Measurements from ENCODE around the gene CHST12. TPM values are rescaled to one million over a fixed set of nuclear protein-coding genes. Genes with fewer than 3 reads are reported as not detected.

The CHST12 gene
- total RNA-seq (1 to 10 TPM; 7.7 to 8.3 TPM), polyA plus RNA-seq (63.0 TPM)

- Mint-ChIP-seq H3K4me1 (peaks cover 50 to 58% (median 57%) of the 10 kb centered on the region in 3 donors), H3K36me3 (peaks cover 0 to 14% (median 0%) of the 10 kb centered on the region in 3 donors), H3K27me3 (no peaks in the 10 kb centered on the region), H3K9me3 (peaks cover 0 to 3% (median 0%) of the 10 kb centered on the region in 5 donors), H3K4me3 (peak within 1 kb of the TSS; percentile 88 to 98 (median 90)), H3K27ac (peak within 1 kb of the TSS; percentile 87 to 99 (median 94))
- peak; percentile 94 to 96 (median 94) for DNase-seq
- POLR2A ChIA-PET, result interaction anchor here (0.7 to 1.2 kb wide), 4 partner anchors 9 to 49 kb away, joined by 3 to 6 read pairs (median 4); partner anchors contain the start of gene EIF3B
- H3K4me1 ChIP-seq (ENCODE audit: insufficient read depth, low read length), result peaks cover 31% of the 10 kb centered on the region
- CTCF ChIA-PET, result interaction anchor here (0.6 to 0.7 kb wide), 2 partner anchors 14 to 156 kb away, joined by 3 read pairs; no protein-coding TSS in a partner anchor
- no peaks in the 10 kb centered on the region for H3K27me3 ChIP-seq (ENCODE audit: insufficient read depth, low read length, poor library complexity, severe bottlenecking)
- H3K4me3 ChIP-seq (ENCODE audit: low read length), result peak within 1 kb of the TSS; percentile 93
- no peaks in the 10 kb centered on the region for H3K9me3 ChIP-seq (ENCODE audit: low read length)
- no peaks in the 10 kb centered on the region for H3K36me3 ChIP-seq (ENCODE audit: insufficient read depth, low read length)
- H3K27ac ChIP-seq (ENCODE audit: low read depth, low read length), result peak within 1 kb of the TSS; percentile 70
Measured at GRCh38 chr7:2403014-2403717, at the start of gene CHST12. Gene CHST12, plus strand, starts transcription at chr7:2403611. Its CDS starts 29,029 bp downstream, at chr7:2432640.

GRCh38 chr7:2353936-2354185 is 49.5 kb upstream of the CHST12 start:
- H3K27ac ChIP-seq (ENCODE audit: low read depth, low read length), result peak overlapping the region; percentile 100
- H3K4me3 ChIP-seq (ENCODE audit: low read length), result peak overlapping the region; percentile 84
- no peaks in the 10 kb centered on the region for H3K9me3 ChIP-seq (ENCODE audit: low read length)
- POLR2A ChIA-PET, result interaction anchor here (0.6 to 1.5 kb wide), 9 partner anchors 40 to 835 kb away, joined by 3 to 9 read pairs (median 4); partner anchors contain the start of genes MAD1L1, MRM2, NUDT1 and PSMG3
- peak in 3 of 5 donors; percentile 84 to 92 (median 88) for DNase-seq
- CTCF ChIA-PET, result interaction anchor here (0.9 to 1.6 kb wide), 4 partner anchors 51 to 356 kb away, joined by 3 to 5 read pairs (median 4); no protein-coding TSS in a partner anchor
- H3K27ac Mint-ChIP-seq, result peak overlapping the region; percentile 99 to 100 (median 100)
- peaks cover 7% of the 10 kb centered on the region for H3K36me3 ChIP-seq (ENCODE audit: insufficient read depth, low read length)
- H3K4me1 ChIP-seq (ENCODE audit: insufficient read depth, low read length), result peaks cover 38% of the 10 kb centered on the region
- no peaks in the 10 kb centered on the region for H3K27me3 Mint-ChIP-seq
- no peaks in the 10 kb centered on the region for H3K27me3 ChIP-seq (ENCODE audit: insufficient read depth, low read length, poor library complexity, severe bottlenecking)
- H3K9me3 Mint-ChIP-seq, result no peaks in the 10 kb centered on the region
- H3K4me3 Mint-ChIP-seq, result peak overlapping the region; percentile 91 to 98 (median 95)
- H3K36me3 Mint-ChIP-seq, result peaks cover 3 to 27% (median 4%) of the 10 kb centered on the region in 3 donors
- peaks cover 24 to 43% (median 34%) of the 10 kb centered on the region in 3 donors for H3K4me1 Mint-ChIP-seq

- Mint-ChIP-seq H3K36me3 (peaks cover 4 to 32% (median 6%) of the 10 kb centered on the region in 3 donors), H3K4me3 (peak within 1 kb of the TSS; percentile 91 to 98 (median 95)), H3K4me1 (peaks cover 29 to 48% (median 39%) of the 10 kb centered on the region in 3 donors), H3K27me3 (no peaks in the 10 kb centered on the region), H3K9me3 (no peaks in the 10 kb centered on the region), H3K27ac (peak within 1 kb of the TSS; percentile 99 to 100 (median 100))
- Histone ChIP-seq H3K36me3 (ENCODE audit: insufficient read depth, low read length) (peaks cover 11% of the 10 kb centered on the region), H3K27ac (ENCODE audit: low read depth, low read length) (peak within 1 kb of the TSS; percentile 100), H3K9me3 (ENCODE audit: low read length) (no peaks in the 10 kb centered on the region), H3K27me3 (ENCODE audit: insufficient read depth, low read length, poor library complexity, severe bottlenecking) (no peaks in the 10 kb centered on the region), H3K4me1 (ENCODE audit: insufficient read depth, low read length) (peaks cover 43% of the 10 kb centered on the region), H3K4me3 (ENCODE audit: low read length) (peak within 1 kb of the TSS; percentile 84)
- POLR2A ChIA-PET, result interaction anchor here (1.0 to 1.5 kb wide), 7 partner anchors 46 to 784 kb away, joined by 3 to 9 read pairs (median 6); partner anchors contain the start of genes MAD1L1, MRM2, NUDT1 and PSMG3
- CTCF ChIA-PET, result interaction anchor here (0.9 to 1.6 kb wide), 5 partner anchors 50 to 356 kb away, joined by 3 to 5 read pairs (median 3); no protein-coding TSS in a partner anchor
- DNase-seq, result peak; percentile 83 to 94 (median 93)
Measured at GRCh38 chr7:2354186-2354938, 49.0 kb upstream of the CHST12 start, which contains the start of gene EIF3B. Gene EIF3B, plus strand, starts transcription at chr7:2354827. Its CDS starts 95 bp downstream, at chr7:2354922.

GRCh38 chr7:2354939-2355704 is 48.3 kb upstream of the CHST12 start:
- no peaks in the 10 kb centered on the region for H3K27me3 Mint-ChIP-seq
- H3K9me3 Mint-ChIP-seq, result no peaks in the 10 kb centered on the region
- peak overlapping the region in 6 of 8 donors; percentile 54 to 100 (median 90) for H3K27ac Mint-ChIP-seq
- CTCF ChIA-PET, result interaction anchor here (1.2 to 1.3 kb wide), 2 partner anchors 76 to 81 kb away, joined by 3 to 5 read pairs; no protein-coding TSS in a partner anchor
- H3K4me3 ChIP-seq (ENCODE audit: low read length), result peak overlapping the region; percentile 77
- H3K4me3 Mint-ChIP-seq, result peak overlapping the region; percentile 91 to 98 (median 95)
- peaks cover 51% of the 10 kb centered on the region for H3K4me1 ChIP-seq (ENCODE audit: insufficient read depth, low read length)
- H3K27ac ChIP-seq (ENCODE audit: low read depth, low read length), result peak overlapping the region; percentile 69
- peaks cover 4 to 40% (median 6%) of the 10 kb centered on the region in 3 donors for H3K36me3 Mint-ChIP-seq
- H3K9me3 ChIP-seq (ENCODE audit: low read length), result no peaks in the 10 kb centered on the region
- H3K4me1 Mint-ChIP-seq, result peaks cover 36 to 56% (median 46%) of the 10 kb centered on the region in 3 donors
- peaks cover 13% of the 10 kb centered on the region for H3K36me3 ChIP-seq (ENCODE audit: insufficient read depth, low read length)
- DNase-seq, result peak in 2 of 5 donors; percentile 3 to 14
- no peaks in the 10 kb centered on the region for H3K27me3 ChIP-seq (ENCODE audit: insufficient read depth, low read length, poor library complexity, severe bottlenecking)
- POLR2A ChIA-PET, result interaction anchor here (1.0 to 1.5 kb wide), 8 partner anchors 9 to 785 kb away, joined by 3 to 9 read pairs (median 6); partner anchors contain the start of genes MAD1L1, MRM2, NUDT1 and PSMG3

- peaks cover 51% of the 10 kb centered on the region for H3K4me1 ChIP-seq (ENCODE audit: insufficient read depth, low read length)
- Mint-ChIP-seq H3K9me3 (no peaks in the 10 kb centered on the region), H3K4me1 (peaks cover 42 to 61% (median 52%) of the 10 kb centered on the region in 3 donors), H3K36me3 (peaks cover 4 to 45% (median 9%) of the 10 kb centered on the region in 3 donors), H3K27ac (peak overlapping the region; percentile 54 to 91 (median 82)), H3K27me3 (no peaks in the 10 kb centered on the region), H3K4me3 (peak overlapping the region; percentile 81 to 90 (median 85))
- ChIA-PET POLR2A (interaction anchor here (1.3 kb wide), 1 partner anchor 9 kb away, joined by 5 read pairs; no protein-coding TSS in a partner anchor), CTCF (interaction anchor here (1.2 to 1.3 kb wide), 2 partner anchors 76 to 80 kb away, joined by 3 to 5 read pairs; no protein-coding TSS in a partner anchor)
- H3K9me3 ChIP-seq (ENCODE audit: low read length), result no peaks in the 10 kb centered on the region
- H3K36me3 ChIP-seq (ENCODE audit: insufficient read depth, low read length), result peaks cover 13% of the 10 kb centered on the region
- no peaks in the 10 kb centered on the region for H3K27me3 ChIP-seq (ENCODE audit: insufficient read depth, low read length, poor library complexity, severe bottlenecking)
- H3K27ac ChIP-seq (ENCODE audit: low read depth, low read length), result peak overlapping the region; percentile 69
- no peak for DNase-seq
- H3K4me3 ChIP-seq (ENCODE audit: low read length), result peak overlapping the region; percentile 77
Measured at GRCh38 chr7:2355705-2356008, 47.8 kb upstream of the CHST12 start.

GRCh38 chr7:2357165-2357564 is 46.2 kb upstream of the CHST12 start:
- Histone ChIP-seq H3K36me3 (ENCODE audit: insufficient read depth, low read length) (peaks cover 23% of the 10 kb centered on the region), H3K4me1 (ENCODE audit: insufficient read depth, low read length) (peaks cover 51% of the 10 kb centered on the region), H3K27ac (ENCODE audit: low read depth, low read length) (no peak overlapping the region), H3K9me3 (ENCODE audit: low read length) (no peaks in the 10 kb centered on the region), H3K27me3 (ENCODE audit: insufficient read depth, low read length, poor library complexity, severe bottlenecking) (no peaks in the 10 kb centered on the region), H3K4me3 (ENCODE audit: low read length) (no peak overlapping the region)
- H3K9me3 Mint-ChIP-seq, result no peaks in the 10 kb centered on the region
- ChIA-PET POLR2A (no interaction called here), CTCF (no interaction called here)
- H3K27me3 Mint-ChIP-seq, result no peaks in the 10 kb centered on the region
- H3K27ac Mint-ChIP-seq, result peak overlapping the region in 7 of 8 donors; percentile 29 to 79 (median 68)
- H3K4me1 Mint-ChIP-seq, result peaks cover 44 to 64% (median 55%) of the 10 kb centered on the region in 3 donors
- DNase-seq, result no peak
- H3K36me3 Mint-ChIP-seq, result peaks cover 4 to 53% (median 11%) of the 10 kb centered on the region in 3 donors
- H3K4me3 Mint-ChIP-seq, result peak overlapping the region; percentile 2 to 85 (median 79)

GRCh38 chr7:2357571-2357970 is 45.8 kb upstream of the CHST12 start:
- Histone ChIP-seq H3K36me3 (ENCODE audit: insufficient read depth, low read length) (peaks cover 27% of the 10 kb centered on the region), H3K27ac (ENCODE audit: low read depth, low read length) (no peak overlapping the region), H3K4me3 (ENCODE audit: low read length) (no peak overlapping the region), H3K4me1 (ENCODE audit: insufficient read depth, low read length) (peaks cover 51% of the 10 kb centered on the region), H3K27me3 (ENCODE audit: insufficient read depth, low read length, poor library complexity, severe bottlenecking) (no peaks in the 10 kb centered on the region), H3K9me3 (ENCODE audit: low read length) (no peaks in the 10 kb centered on the region)
- Mint-ChIP-seq H3K27me3 (no peaks in the 10 kb centered on the region), H3K27ac (peak overlapping the region in 7 of 8 donors; percentile 1 to 79 (median 67)), H3K36me3 (peaks cover 4 to 57% (median 11%) of the 10 kb centered on the region in 3 donors), H3K9me3 (no peaks in the 10 kb centered on the region), H3K4me1 (peaks cover 44 to 64% (median 55%) of the 10 kb centered on the region in 3 donors), H3K4me3 (peak overlapping the region; percentile 2 to 85 (median 79))
- CTCF ChIA-PET, result interaction anchor here (2.6 kb wide), 1 partner anchor 10 kb away, joined by 8 read pairs; no protein-coding TSS in a partner anchor
- DNase-seq, result no peak
- POLR2A ChIA-PET, result no interaction called here

All from CD8-positive, alpha-beta memory T cell (primary cell).